Measurements from ENCODE around the gene LAMB1. TPM values are rescaled to one million over a fixed set of nuclear protein-coding genes. Genes with fewer than 3 reads are reported as not detected.

LAMB1 gene
- total RNA-seq, 1 experiment from 2014 or later = 101 TPM

DNA sequence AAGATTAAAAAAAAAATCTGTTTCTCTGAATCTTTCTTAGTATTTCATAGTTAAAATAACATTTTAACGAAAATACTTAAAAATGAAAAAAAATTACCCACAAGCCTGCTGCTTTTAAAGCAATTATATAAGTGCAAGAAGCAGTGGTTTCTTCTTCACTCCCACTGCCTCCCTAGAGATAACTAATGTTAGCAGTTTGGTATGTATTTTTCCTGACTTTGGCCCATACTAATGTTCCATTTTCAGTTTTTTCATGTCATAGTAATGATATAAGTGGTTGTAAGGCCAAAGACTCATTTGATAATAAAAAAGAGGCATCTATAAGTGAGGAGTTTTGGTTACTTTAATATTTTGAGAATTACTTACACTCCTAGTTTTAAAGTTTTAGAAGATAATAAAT, 24.3 kb upstream of the LAMB1 start:
- POLR2A ChIA-PET (ENCODE audit: unreplicated experiment) = no interaction called here
- H3K4me1 ChIP-seq (ENCODE audit: insufficient read depth, low read length) = peaks cover 15% of the 10 kb centered on the region
- no peaks in the 10 kb centered on the region for H4K20me1 ChIP-seq (ENCODE audit: low read length)
- intact Hi-C loops (cut with micrococcal nuclease) = no loop called here
- H3K9ac ChIP-seq (ENCODE audit: low read length) = no peak overlapping the region
- no peak overlapping the region for H3K4me3 ChIP-seq (ENCODE audit: low read length)
- DNase-seq (no peak), ATAC-seq (no peak)
- H3K79me2 ChIP-seq (ENCODE audit: low read length) = no peaks in the 10 kb centered on the region
- H3K4me2 ChIP-seq (ENCODE audit: low read length) = no peak overlapping the region
- TF ChIP-seq, protein P1, sequence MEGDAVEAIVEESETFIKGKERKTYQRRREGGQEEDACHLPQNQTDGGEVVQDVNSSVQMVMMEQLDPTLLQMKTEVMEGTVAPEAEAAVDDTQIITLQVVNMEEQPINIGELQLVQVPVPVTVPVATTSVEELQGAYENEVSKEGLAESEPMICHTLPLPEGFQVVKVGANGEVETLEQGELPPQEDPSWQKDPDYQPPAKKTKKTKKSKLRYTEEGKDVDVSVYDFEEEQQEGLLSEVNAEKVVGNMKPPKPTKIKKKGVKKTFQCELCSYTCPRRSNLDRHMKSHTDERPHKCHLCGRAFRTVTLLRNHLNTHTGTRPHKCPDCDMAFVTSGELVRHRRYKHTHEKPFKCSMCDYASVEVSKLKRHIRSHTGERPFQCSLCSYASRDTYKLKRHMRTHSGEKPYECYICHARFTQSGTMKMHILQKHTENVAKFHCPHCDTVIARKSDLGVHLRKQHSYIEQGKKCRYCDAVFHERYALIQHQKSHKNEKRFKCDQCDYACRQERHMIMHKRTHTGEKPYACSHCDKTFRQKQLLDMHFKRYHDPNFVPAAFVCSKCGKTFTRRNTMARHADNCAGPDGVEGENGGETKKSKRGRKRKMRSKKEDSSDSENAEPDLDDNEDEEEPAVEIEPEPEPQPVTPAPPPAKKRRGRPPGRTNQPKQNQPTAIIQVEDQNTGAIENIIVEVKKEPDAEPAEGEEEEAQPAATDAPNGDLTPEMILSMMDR (conservative IDR thresholded peaks at IDR 0.05; ENCODE audit: low read depth, low read length) = no peak
- TF ChIP-seq EZH2phosphoT487 (IDR thresholded peaks at IDR 0.05; ENCODE audit: borderline replicate concordance, low read length) = no peak
- TF ChIP-seq EZH2 (IDR thresholded peaks at IDR 0.05; ENCODE audit: low read length, unreplicated experiment) = no peak
- no peaks in the 10 kb centered on the region for H3K9me2 ChIP-seq (replicated peaks; ENCODE audit: low read length)
- CTCF ChIA-PET = no interaction called here
- H3K27ac ChIP-seq (ENCODE audit: low read length) = no peak overlapping the region
- no peaks in the 10 kb centered on the region for H3F3A ChIP-seq (ENCODE audit: low read length, unreplicated experiment)
- H3K9me3 ChIP-seq (ENCODE audit: low read length) = no peaks in the 10 kb centered on the region
- BruUV-seq (replicated peaks) = no TSS peak
- no peaks in the 10 kb centered on the region for H3K36me3 ChIP-seq (ENCODE audit: low read depth, low read length)
- no peak overlapping the region for H2AFZ ChIP-seq (ENCODE audit: low read length)
- no peaks in the 10 kb centered on the region for H3K27me3 ChIP-seq (ENCODE audit: low read length)

DNA sequence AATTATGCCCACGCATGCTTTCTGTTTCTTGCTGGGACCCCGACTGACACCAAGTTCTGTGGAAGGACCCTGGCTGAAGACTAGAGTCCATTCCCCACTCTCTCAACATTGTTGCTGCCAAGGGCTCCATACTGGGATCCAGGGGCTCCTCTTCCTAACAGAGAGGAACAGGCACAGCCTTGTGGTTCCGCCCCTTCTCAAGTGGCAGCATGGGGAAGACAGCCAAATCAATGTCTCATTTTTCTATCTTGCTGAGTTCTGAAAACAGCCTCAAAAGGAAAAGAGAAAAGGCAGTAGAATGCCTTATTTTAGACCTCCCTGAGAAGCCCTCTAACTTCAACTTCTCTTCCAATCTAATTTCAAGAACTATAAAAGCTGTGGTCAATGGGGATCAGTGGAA, 23.7 kb upstream of the LAMB1 start:
- no peaks in the 10 kb centered on the region for H3K9me3 ChIP-seq (ENCODE audit: low read length)
- intact Hi-C loops (cut with micrococcal nuclease) = no loop called here
- H3K4me2 ChIP-seq (ENCODE audit: low read length) = no peak overlapping the region
- no peaks in the 10 kb centered on the region for H3K36me3 ChIP-seq (ENCODE audit: low read depth, low read length)
- no peak overlapping the region for H2AFZ ChIP-seq (ENCODE audit: low read length)
- H4K20me1 ChIP-seq (ENCODE audit: low read length) = no peaks in the 10 kb centered on the region
- H3K4me1 ChIP-seq (ENCODE audit: insufficient read depth, low read length) = peaks cover 15% of the 10 kb centered on the region
- no peaks in the 10 kb centered on the region for H3K79me2 ChIP-seq (ENCODE audit: low read length)
- CTCF ChIA-PET = no interaction called here
- no peak overlapping the region for H3K4me3 ChIP-seq (ENCODE audit: low read length)
- ATAC-seq = peak; percentile 37; the same call in 1 of the 2 replicates
- no peak for TF ChIP-seq EZH2phosphoT487 (IDR thresholded peaks at IDR 0.05; ENCODE audit: borderline replicate concordance, low read length)
- TF ChIP-seq EZH2 (IDR thresholded peaks at IDR 0.05; ENCODE audit: low read length, unreplicated experiment) = no peak
- TF ChIP-seq, protein P1 (conservative IDR thresholded peaks at IDR 0.05; ENCODE audit: low read depth, low read length) = no peak
- no peak for DNase-seq
- H3K9me2 ChIP-seq (replicated peaks; ENCODE audit: low read length) = no peaks in the 10 kb centered on the region
- H3K27me3 ChIP-seq (ENCODE audit: low read length) = no peaks in the 10 kb centered on the region
- no peak overlapping the region for H3K9ac ChIP-seq (ENCODE audit: low read length)
- no TSS peak for BruUV-seq (replicated peaks)
- POLR2A ChIA-PET (ENCODE audit: unreplicated experiment) = no interaction called here
- no peaks in the 10 kb centered on the region for H3F3A ChIP-seq (ENCODE audit: low read length, unreplicated experiment)
- no peak overlapping the region for H3K27ac ChIP-seq (ENCODE audit: low read length)

DNA sequence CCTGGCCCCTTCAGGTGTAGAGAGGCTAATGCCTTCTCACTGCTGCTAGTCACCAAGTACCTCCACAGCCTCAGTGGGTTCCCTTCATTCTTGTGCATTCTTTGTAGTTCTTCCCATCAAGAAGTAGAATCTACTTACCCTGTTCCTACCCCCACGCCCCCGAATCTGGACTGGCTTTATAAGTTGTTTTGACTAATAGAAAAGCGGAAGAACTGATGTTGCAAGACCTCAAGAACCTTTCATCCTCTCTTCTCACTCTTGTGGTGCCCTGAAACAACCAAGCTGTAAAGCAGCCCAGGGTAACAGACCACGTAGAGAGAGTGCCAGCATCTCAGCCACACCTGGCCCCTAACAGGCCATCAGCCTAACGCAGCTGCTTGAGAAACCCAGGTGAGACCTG, 23.2 kb upstream of the LAMB1 start:
- Histone ChIP-seq H3K27me3 (ENCODE audit: low read length) (no peaks in the 10 kb centered on the region), H3K27ac (ENCODE audit: low read length) (no peak overlapping the region), H3K9me2 (replicated peaks; ENCODE audit: low read length) (no peaks in the 10 kb centered on the region), H3K4me3 (ENCODE audit: low read length) (no peak overlapping the region), H3F3A (ENCODE audit: low read length, unreplicated experiment) (no peaks in the 10 kb centered on the region), H3K9me3 (ENCODE audit: low read length) (no peaks in the 10 kb centered on the region), H3K4me2 (ENCODE audit: low read length) (no peak overlapping the region), H2AFZ (ENCODE audit: low read length) (no peak overlapping the region), H3K4me1 (ENCODE audit: insufficient read depth, low read length) (peaks cover 15% of the 10 kb centered on the region), H3K9ac (ENCODE audit: low read length) (no peak overlapping the region), H3K79me2 (ENCODE audit: low read length) (no peaks in the 10 kb centered on the region), H4K20me1 (ENCODE audit: low read length) (no peaks in the 10 kb centered on the region), H3K36me3 (ENCODE audit: low read depth, low read length) (no peaks in the 10 kb centered on the region)
- intact Hi-C loops (cut with micrococcal nuclease) = no loop called here
- no peak for DNase-seq
- ChIA-PET CTCF (no interaction called here), POLR2A (ENCODE audit: unreplicated experiment) (no interaction called here)
- BruUV-seq (replicated peaks) = no TSS peak
- ATAC-seq = no peak
- TF ChIP-seq, protein P1 (conservative IDR thresholded peaks at IDR 0.05; ENCODE audit: low read depth, low read length) = no peak
- no peak for TF ChIP-seq EZH2phosphoT487 (IDR thresholded peaks at IDR 0.05; ENCODE audit: borderline replicate concordance, low read length)
- no peak for TF ChIP-seq EZH2 (IDR thresholded peaks at IDR 0.05; ENCODE audit: low read length, unreplicated experiment)
